ENCODE data around the gene SMIM7. TPM values are rescaled to one million over a fixed set of nuclear protein-coding genes. Genes with fewer than 3 reads are reported as not detected.

Gene SMIM7
- total RNA-seq, 1 experiment from 2014 or later: 55.9 TPM

- Mint-ChIP-seq H3K4me1 (no peaks in the 10 kb centered on the region), H3K4me3 (no peak overlapping the region), H3K27me3 (ENCODE audit: low read depth) (no peaks in the 10 kb centered on the region), H3K36me3 (peaks cover 25% of the 10 kb centered on the region), H3K9me3 (no peaks in the 10 kb centered on the region), H3K27ac (no peak overlapping the region)
- CTCF ChIA-PET: interaction anchor here (1.1 kb wide), 1 partner anchor 38 kb away, joined by 5 read pairs; no protein-coding TSS in a partner anchor
- ATAC-seq (no peak), DNase-seq (ENCODE audit: low spot score) (no peak)
- TF ChIP-seq AR (CRISPR knock-in tag; IDR thresholded peaks at IDR 0.05) (no peak), NR2C2 (CRISPR knock-in tag; IDR thresholded peaks at IDR 0.05) (no peak), PREB (CRISPR knock-in tag; IDR thresholded peaks at IDR 0.05; ENCODE audit: borderline replicate concordance) (no peak), FOXP4 (CRISPR knock-in tag; IDR thresholded peaks at IDR 0.05) (no peak), STAT6 (CRISPR knock-in tag; conservative IDR thresholded peaks at IDR 0.05; ENCODE audit: low read depth) (no peak), IRF1 (CRISPR knock-in tag; IDR thresholded peaks at IDR 0.05) (no peak), ETV6 (CRISPR knock-in tag; IDR thresholded peaks at IDR 0.05) (no peak), NFATC4 (CRISPR knock-in tag; IDR thresholded peaks at IDR 0.05) (no peak), GRHL2 (CRISPR knock-in tag; IDR thresholded peaks at IDR 0.05; ENCODE audit: insufficient replicate concordance, severe bottlenecking) (no peak), CDX4 (CRISPR knock-in tag; IDR thresholded peaks at IDR 0.05; ENCODE audit: borderline replicate concordance) (no peak), ZBTB21 (CRISPR knock-in tag; IDR thresholded peaks at IDR 0.05; ENCODE audit: borderline replicate concordance) (no peak), CBFB (CRISPR knock-in tag; IDR thresholded peaks at IDR 0.05; ENCODE audit: low read depth) (no peak), ZNF425 (CRISPR knock-in tag; conservative IDR thresholded peaks at IDR 0.05) (no peak), AFF4 (CRISPR knock-in tag; IDR thresholded peaks at IDR 0.05; ENCODE audit: borderline replicate concordance) (no peak), CREM (CRISPR knock-in tag; IDR thresholded peaks at IDR 0.05) (no peak), GTF2I (CRISPR knock-in tag; conservative IDR thresholded peaks at IDR 0.05) (no peak), E2F5 (CRISPR knock-in tag; IDR thresholded peaks at IDR 0.05) (no peak), ZNF121 (CRISPR knock-in tag; IDR thresholded peaks at IDR 0.05) (no peak)
- POLR2A ChIA-PET: interaction anchor here (1.0 kb wide), 1 partner anchor 12 kb away, joined by 4 read pairs; no protein-coding TSS in a partner anchor
Observed at GRCh38 chr19:16677055-16677454, 17.1 kb upstream of the SMIM7 start.

Data from WTC11 (cell line).